Tibial nerve (tissue), 4 donors: Measurements from ENCODE around the gene PREX1.

Source experiments
- CTCF ChIP-seq, 5 experiments: fragments of 200-600 bp in 3 of 5; fragments of 450-650 bp in 2 of 5; sonication (generic) in 3 of 5; IDR thresholded peaks; one replicate each; pipeline ENCODE4 v1.5.1; 2016 to 2019; ENCODE audit warnings: antibody characterized with exemption in 5 of 5, mild to moderate bottlenecking in 3 of 5, moderate library complexity in 2 of 5
- EP300 ChIP-seq, 2 donors: sonication (generic); formaldehyde crosslinking; IDR thresholded peaks; one replicate each; pipeline ENCODE4 v1.6.1; 2017; ENCODE audit warnings: antibody characterized with exemption in 2 of 2, mild to moderate bottlenecking in 1 of 2
- POLR2A ChIP-seq, 2 donors: fragments of 450-650 bp; IDR thresholded peaks; one replicate each; pipeline ENCODE4 v1.6.1; 2017; ENCODE audit warnings: antibody characterized with exemption in 2 of 2, mild to moderate bottlenecking in 2 of 2, moderate library complexity in 2 of 2

GRCh38 chr20:48777821-48778220 lies 50.0 kb downstream of the PREX1 start:
- no peak for TF ChIP-seq CTCF (IDR thresholded peaks at IDR 0.05)
- no peak for TF ChIP-seq EP300 (IDR thresholded peaks at IDR 0.05)
- TF ChIP-seq POLR2A (IDR thresholded peaks at IDR 0.05): no peak
